ENCODE results near the gene BRPF1. TPM values are rescaled to one million over a fixed set of nuclear protein-coding genes. Genes with fewer than 3 reads are reported as not detected.

Gene BRPF1
- total RNA-seq, 4 donors from 2014 or later, result 10.8 to 36.0 (median 16.7) TPM

DNA sequence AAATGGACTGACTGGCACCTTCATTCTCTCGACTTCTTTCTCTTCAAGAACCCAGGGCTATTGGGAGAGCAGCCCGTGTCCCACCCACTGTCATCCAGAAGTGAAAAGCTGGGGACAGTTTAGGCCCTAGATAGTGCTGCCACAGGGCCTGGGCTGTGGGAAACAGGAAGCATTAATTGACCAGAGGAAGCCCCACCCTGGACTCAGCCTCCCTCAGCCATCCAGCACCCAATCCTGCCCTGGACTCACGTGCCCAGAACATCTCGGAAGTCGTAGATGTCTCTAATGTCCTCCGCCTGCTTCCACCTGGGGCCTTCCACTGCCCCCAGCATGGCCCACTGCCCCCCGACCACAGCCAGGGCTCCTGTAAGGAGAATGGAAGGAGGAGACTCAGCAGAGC, 35.9 kb downstream of the BRPF1 start:
- H3K27ac ChIP-seq, result peak overlapping the region; percentile 34 to 95
- no peak for DNase-seq
- H3K4me3 ChIP-seq, result no peak overlapping the region
- H3K9me3 ChIP-seq, result no peaks in the 10 kb centered on the region
- peaks cover 0 to 9% of the 10 kb centered on the region in 2 donors for H3K4me1 ChIP-seq
- intact Hi-C loops (cut with DNase I; ENCODE audit: low total_unique reads), result no loop called here
- H3K36me3 ChIP-seq, result no peaks in the 10 kb centered on the region
- no peaks in the 10 kb centered on the region for H3K27me3 ChIP-seq
- TF ChIP-seq POLR2A (IDR thresholded peaks at IDR 0.05), result no peak
- TF ChIP-seq, protein P1, sequence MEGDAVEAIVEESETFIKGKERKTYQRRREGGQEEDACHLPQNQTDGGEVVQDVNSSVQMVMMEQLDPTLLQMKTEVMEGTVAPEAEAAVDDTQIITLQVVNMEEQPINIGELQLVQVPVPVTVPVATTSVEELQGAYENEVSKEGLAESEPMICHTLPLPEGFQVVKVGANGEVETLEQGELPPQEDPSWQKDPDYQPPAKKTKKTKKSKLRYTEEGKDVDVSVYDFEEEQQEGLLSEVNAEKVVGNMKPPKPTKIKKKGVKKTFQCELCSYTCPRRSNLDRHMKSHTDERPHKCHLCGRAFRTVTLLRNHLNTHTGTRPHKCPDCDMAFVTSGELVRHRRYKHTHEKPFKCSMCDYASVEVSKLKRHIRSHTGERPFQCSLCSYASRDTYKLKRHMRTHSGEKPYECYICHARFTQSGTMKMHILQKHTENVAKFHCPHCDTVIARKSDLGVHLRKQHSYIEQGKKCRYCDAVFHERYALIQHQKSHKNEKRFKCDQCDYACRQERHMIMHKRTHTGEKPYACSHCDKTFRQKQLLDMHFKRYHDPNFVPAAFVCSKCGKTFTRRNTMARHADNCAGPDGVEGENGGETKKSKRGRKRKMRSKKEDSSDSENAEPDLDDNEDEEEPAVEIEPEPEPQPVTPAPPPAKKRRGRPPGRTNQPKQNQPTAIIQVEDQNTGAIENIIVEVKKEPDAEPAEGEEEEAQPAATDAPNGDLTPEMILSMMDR (IDR thresholded peaks at IDR 0.05), result no peak

DNA sequence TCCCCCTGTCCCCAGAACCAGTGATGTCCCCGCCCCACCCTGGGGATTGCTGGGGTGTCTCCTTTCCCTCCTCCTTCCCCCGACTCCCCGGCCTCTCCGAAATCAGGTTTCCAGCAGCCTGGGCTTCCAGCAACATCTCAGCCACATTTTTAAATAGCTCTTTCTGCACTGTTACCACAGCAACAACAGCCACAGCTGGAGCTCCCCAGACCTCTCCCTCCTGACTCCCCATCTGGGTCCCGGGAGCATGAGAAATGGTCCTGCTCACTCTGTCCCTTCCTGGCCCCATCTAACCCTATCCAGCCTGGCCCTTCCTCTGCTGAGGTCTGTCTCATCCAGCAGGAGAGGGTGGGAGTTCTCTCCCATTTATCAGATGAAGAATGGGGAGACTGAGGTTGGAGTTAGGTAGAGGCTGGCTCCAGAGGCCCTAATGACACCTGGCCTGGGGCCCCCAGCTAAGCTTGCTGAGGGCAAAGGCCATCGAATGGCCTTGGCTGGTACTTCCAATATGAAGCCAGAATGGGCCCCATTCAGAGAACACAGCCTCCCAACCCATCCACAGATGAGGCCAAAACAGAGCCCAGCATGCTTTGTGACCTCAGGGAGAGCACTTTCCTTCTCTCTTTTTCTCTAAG, 36.7 kb downstream of the BRPF1 start:
- Histone ChIP-seq H3K4me1 (peaks cover 0 to 9% of the 10 kb centered on the region in 2 donors), H3K36me3 (no peaks in the 10 kb centered on the region), H3K4me3 (no peak overlapping the region), H3K27me3 (no peaks in the 10 kb centered on the region), H3K27ac (peak overlapping the region; percentile 95 to 98), H3K9me3 (no peaks in the 10 kb centered on the region)
- TF ChIP-seq POLR2A (IDR thresholded peaks at IDR 0.05), result no peak
- TF ChIP-seq, protein P1 (IDR thresholded peaks at IDR 0.05), result no peak
- no peak for DNase-seq
- intact Hi-C loops (cut with DNase I; ENCODE audit: low total_unique reads), result no loop called here

DNA sequence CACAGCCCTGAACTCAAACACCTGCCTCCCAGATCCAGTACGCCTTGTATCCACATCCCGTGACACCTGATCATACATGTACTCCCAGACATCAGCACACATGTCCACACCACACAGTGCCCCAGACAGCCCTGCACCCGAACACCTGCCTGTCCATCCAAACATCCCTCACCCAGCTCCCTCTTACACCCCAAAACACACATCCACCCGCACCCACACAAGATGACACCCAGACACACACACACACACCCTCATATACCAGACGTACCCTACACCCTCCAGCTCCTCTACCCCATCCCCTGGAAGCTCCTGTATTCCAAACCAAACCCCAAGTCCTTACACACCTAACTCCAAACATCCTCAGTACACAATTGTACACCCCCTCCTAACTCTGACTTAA, 37.5 kb downstream of the BRPF1 start:
- intact Hi-C loops (cut with DNase I; ENCODE audit: low total_unique reads), result no loop called here

DNA sequence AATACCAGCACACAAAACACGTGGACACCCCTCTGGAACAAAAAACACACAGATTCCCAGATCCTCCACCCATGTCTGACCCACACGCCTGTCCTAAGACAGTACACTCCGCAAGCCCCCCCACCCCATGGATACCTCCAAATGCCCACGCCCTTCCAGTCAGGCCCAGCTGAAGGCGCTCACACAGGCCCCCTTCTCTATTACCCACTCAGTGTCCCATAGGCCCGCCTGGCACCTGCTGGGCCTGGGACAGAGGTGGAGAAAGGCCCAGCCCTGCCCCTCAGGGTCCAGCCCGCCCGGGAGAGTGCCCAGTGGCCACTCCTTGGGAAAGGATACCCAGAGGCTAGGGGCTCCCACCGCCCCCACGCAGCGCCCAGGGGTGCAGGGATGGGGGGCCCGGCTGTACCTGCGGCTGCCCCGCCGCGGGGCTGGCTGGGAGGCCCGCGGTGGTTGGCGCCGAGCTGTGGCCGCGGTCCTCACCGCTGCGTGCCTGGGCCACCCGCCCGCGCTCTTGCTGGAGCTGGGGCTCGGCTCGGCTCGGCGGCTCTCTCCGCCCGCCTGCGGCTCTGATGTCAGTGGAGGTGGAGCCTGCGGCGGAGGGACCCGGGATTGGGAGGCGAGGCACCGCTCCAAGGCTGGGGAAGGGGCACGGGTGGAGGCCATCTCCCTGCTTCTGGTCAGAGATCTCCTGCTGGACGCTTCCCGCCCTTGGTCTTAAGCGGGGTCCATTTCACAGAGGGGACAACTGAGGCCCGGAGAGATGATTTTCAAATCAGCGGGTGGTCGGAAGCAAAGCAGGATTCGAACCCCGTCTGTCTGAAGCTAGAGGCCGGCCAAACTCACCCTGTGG, 38.1 kb downstream of the BRPF1 start, which contains the start of gene CAMK1:
Gene CAMK1, minus strand, starts transcription at position 522 of the 850 bp plus-strand sequence. CDS start 2,198 bp downstream, outside the sequence.
- H3K9me3 ChIP-seq, result no peaks in the 10 kb centered on the region
- DNase-seq, result peak; percentile 85 to 88
- no peaks in the 10 kb centered on the region for H3K36me3 ChIP-seq
- intact Hi-C loops (cut with DNase I; ENCODE audit: low total_unique reads), result no loop called here
- H3K4me3 ChIP-seq, result peak within 1 kb of the TSS; percentile 62 to 84
- H3K27me3 ChIP-seq, result no peaks in the 10 kb centered on the region
- peak within 1 kb of the TSS; percentile 95 to 98 for H3K27ac ChIP-seq
- peaks cover 0 to 9% of the 10 kb centered on the region in 2 donors for H3K4me1 ChIP-seq
- peak; percentile 80 to 91 for TF ChIP-seq POLR2A (IDR thresholded peaks at IDR 0.05)
- TF ChIP-seq, protein P1 (IDR thresholded peaks at IDR 0.05), result no peak

More for the DNA sequence above, 37.5 kb downstream of the BRPF1 start:
- Histone ChIP-seq H3K4me1 (peaks cover 0 to 9% of the 10 kb centered on the region in 2 donors), H3K9me3 (no peaks in the 10 kb centered on the region), H3K27ac (peak overlapping the region; percentile 95 to 98), H3K27me3 (no peaks in the 10 kb centered on the region), H3K36me3 (no peaks in the 10 kb centered on the region), H3K4me3 (peak overlapping the region; percentile 62 to 84)
- no peak for TF ChIP-seq POLR2A (IDR thresholded peaks at IDR 0.05)
- TF ChIP-seq, protein P1 (IDR thresholded peaks at IDR 0.05), result no peak
- DNase-seq, result no peak

Measured in uterus (tissue), 4 donors.